ENCODE results near the gene FILIP1L.

Gene FILIP1L

DNA sequence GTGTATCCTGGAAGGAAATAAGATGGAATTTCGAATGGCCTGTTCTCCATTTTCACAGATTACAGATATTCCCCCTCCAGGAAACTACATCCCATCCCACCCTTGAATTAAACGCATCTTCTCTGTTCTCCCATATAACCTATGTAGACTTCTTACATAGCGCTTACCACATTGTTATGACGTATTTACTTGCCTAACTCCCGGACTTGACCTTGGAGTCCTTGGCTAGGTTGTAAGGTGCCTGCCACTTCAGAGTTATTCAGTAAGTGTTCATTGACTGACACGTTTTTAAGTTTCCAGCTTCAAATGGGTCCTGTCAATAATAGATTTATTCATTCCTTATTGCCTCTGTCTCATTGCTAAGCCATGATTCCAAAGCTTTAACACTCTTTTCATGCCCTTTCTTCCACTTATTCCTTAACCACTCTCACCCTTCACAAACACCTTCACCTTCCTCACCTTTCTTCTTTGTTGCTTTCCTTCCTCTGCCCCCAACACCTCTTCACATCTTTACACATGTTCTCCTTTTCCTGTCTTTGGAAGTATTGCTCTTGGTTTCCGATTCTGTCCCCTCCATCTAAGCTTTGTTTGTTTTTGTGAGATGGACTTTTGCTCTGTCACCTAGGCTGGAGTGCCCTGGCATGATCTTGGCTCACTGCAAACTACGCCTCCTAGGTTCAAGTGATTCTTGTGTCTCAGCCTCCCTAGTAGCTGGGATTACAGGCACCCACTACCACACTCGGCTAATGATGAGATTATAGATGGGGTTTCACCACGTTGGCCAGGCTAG is 158.3 kb downstream of the FILIP1L start:
- in situ Hi-C loops (cut with MboI; ENCODE audit: low sequenced_read_pairs), result no loop called here

DNA sequence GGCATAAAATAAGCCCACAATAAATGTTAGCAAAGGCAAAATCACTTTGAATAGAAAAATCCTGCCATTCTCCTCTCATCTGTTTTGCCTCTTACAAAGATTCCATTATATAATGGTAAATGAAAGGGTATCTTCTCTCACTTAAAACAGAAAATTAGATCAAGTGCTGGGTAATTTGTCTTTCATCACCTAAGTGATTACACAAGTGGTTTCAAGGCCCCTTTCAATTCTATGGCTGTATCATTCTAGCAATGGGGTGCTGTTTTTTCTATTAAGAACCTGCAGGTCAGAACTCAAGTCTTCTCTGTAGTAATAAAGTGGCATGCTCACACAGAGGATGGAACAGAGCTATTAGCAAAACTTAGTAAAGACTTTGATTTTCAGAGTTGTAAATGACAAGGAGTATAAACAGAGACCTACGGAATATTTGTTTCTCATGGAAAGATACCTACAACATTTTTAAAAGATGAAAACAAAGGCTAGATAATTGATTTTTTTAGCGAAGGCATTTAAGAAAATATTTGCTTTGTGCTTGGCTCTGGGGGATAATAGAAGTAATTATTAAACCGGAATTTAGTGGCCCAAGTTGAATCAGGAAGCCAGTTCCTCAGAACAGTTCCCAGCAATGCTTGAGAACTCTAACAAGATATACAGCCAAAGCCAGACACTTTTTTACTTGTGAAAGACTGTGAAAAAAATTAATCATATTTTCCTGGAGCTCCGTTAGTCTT is 159.2 kb downstream of the FILIP1L start:
- in situ Hi-C loops (cut with MboI; ENCODE audit: low sequenced_read_pairs), result no loop called here

DNA sequence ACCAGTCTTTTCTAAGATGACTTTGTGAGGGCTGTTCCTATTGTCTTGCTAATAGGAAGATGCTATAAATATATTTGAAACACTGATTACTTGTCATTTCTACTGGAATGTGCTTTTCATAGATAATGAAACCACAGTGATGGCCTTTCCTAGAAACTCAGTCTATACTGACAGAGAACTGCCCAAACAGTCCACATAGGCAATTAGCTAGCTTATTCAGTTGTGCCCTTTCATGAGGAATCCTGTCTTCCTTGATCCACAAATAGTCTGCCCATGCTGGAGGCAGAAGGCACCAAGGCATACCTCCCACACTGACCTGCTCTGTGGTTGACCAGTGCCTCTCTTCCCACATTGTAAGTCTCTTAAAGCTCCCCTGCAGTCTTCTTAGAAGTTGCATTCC is 160.7 kb downstream of the FILIP1L start:
- in situ Hi-C loops (cut with MboI; ENCODE audit: low sequenced_read_pairs), result no loop called here

DNA sequence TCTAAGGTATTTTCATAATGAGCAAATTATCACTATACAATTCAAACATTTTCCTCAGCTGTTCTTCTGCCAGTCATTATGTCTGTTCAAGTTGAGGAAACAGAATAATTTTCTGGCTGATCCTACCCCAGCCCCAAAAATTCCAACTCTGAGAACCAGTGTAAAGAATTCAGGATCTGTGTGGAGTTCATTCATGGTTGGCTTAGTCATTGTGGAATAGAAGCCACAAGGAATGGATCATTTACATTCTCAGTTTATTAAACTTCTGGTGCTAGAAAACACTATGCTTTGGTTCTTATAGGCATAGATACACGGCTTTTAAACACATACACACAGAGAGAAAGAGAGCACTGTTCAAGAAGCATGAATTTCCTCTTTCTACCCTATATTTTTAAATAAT is 162.0 kb downstream of the FILIP1L start:
- in situ Hi-C loops (cut with MboI; ENCODE audit: low sequenced_read_pairs), result no loop called here

DNA sequence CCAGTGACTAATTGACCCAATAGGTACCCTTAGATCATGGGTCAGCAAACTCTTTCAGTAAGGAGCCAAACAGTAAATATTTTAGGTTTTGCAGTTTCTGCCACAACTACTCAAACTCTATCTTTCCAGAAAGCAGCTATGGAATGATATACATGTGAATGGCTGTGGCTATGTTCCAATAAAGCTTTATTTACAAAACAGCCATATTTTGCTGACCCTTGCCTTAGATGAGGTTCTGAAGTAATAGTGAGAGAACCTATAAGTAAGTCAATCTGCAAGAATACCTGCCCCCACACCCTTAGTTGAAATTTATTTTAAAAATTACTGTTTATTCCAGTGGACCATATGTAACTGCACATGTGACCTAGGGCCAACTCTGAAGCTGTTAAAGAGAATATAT is 162.6 kb downstream of the FILIP1L start:
- in situ Hi-C loops (cut with MboI; ENCODE audit: low sequenced_read_pairs), result no loop called here

DNA sequence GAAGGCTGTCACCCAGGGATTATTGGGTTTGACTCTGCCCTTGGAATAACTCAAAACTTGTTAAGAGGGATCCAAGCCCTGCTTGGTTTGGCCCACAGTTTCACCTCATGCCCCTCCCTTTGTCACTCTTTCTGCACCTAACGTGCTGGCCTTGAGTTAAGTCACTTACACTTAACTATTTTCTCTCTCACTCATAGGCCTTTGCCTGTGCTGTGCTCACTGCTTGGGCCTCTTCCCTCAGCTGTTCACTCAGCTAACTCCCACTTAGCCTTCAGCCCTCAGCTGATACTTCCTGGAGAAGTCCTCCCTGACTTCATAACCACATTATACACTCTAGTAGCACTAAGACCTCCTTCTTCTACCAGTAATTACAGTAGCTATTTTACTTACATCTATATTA is 163.4 kb downstream of the FILIP1L start:
- in situ Hi-C loops (cut with MboI; ENCODE audit: low sequenced_read_pairs), result no loop called here

DNA sequence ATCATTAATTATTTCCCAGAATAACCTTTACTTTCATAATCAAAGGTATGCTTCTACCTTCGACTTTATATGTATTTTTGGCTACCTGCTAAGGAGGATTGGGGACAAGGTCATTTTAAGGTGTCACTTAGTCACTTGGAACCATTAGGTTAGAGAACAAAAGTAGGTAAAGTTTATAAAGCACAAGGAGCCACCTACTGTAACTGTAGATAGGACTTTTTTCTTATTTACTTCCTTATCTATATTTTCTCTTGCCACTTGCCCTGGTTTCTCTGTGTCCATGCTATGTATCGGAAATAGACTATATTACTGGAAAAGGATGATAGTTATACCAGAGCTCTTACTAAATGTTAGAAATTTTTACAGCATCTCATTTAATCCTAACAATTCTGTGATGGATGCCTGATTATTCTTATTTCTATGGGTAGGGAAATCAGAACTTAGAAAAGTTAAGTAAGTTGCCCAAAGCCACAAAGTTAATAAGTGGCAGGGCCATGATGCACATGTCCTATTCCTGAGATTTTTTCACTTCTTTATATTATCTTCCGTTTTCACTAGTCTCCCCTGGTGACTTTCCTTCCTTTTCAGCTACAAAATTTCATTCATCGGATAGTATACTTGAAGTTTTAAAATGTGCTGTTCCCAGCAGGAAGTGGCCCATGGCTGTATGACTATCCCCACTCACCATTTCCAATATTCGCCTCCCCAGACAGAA is 164.2 kb downstream of the FILIP1L start:
- in situ Hi-C loops (cut with MboI; ENCODE audit: low sequenced_read_pairs), result no loop called here

DNA sequence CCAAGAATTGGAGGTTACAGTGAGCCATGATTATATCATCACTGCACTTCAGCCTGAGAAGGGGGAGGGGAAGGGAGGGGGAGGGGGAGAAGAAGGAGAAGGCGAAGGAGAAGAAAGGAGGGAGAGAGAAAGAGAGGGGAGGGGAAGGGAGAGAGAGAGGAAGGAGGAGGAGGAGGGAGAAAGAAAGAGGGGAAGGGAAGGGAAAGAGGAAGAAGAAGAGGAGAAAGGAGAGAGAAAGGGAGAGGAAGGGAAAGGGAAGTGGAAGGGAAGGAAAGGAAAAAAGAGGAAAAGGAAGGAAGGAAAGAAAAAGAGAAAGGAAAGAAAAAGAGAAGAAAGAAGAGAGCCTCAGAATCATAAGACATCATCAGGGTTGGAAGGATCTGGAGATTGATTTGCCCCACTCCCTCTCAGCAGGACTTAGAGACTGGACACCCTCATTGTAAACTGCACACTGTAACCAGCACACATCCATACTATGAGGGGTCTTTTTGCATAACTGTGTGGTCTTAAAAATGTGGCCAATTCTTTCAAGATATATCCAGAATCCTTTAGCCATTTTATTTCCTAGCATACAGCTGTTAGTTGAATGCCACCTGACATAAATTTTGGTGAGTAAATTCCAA is 165.7 kb downstream of the FILIP1L start:
- in situ Hi-C loops (cut with MboI; ENCODE audit: low sequenced_read_pairs), result no loop called here

DNA sequence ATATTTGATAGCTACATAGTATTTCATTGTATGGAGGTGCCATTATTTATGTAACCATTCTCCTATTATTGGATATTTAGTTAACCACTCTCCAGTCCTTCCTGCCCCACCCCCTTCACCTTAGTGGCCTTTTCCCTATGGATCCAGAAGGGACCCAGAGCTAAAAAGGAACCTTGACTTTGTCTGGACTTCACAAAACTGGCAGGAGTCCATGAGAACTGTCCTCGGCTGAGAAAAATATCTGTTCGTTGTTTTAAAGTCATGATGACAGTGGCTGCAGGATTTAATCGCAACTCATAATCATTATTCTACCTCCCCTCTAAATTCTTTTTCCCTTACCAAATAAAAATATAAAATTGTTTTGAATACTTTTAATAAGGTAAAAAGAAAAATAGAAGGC is 166.9 kb downstream of the FILIP1L start:
- in situ Hi-C loops (cut with MboI; ENCODE audit: low sequenced_read_pairs), result no loop called here

DNA sequence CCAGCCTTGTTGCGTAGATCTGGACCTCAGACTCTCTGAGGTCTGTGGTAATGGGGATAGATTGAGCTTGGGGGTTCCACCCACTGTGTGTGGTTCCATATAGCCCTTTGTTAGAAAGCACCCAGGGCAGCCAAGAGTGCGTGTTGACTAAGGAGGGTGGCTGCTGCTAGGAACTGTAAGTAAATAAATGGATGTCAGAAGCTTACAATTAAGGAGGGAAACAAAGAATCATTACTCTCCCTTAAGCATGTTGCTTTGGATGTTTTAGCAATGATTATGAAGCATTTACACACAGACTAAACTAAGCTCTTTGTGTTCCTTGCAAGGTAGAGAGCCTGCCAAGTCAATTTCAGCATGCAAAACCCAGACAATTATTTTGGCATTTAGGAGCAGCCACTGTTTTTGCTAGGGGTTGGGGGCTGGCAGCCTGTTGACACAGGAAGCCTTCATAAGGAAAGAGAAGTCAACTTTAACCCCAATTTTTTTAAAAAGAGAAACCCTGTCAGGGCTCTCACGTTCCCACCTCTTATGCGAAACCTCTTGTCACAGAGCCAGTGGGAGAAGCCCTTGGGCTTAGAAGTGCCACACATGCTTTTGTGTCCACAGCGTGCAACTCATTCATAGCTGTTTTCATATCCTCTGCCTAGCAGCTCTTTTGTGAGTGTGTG is 168.8 kb downstream of the FILIP1L start:
- in situ Hi-C loops (cut with MboI; ENCODE audit: low sequenced_read_pairs), result no loop called here

DNA sequence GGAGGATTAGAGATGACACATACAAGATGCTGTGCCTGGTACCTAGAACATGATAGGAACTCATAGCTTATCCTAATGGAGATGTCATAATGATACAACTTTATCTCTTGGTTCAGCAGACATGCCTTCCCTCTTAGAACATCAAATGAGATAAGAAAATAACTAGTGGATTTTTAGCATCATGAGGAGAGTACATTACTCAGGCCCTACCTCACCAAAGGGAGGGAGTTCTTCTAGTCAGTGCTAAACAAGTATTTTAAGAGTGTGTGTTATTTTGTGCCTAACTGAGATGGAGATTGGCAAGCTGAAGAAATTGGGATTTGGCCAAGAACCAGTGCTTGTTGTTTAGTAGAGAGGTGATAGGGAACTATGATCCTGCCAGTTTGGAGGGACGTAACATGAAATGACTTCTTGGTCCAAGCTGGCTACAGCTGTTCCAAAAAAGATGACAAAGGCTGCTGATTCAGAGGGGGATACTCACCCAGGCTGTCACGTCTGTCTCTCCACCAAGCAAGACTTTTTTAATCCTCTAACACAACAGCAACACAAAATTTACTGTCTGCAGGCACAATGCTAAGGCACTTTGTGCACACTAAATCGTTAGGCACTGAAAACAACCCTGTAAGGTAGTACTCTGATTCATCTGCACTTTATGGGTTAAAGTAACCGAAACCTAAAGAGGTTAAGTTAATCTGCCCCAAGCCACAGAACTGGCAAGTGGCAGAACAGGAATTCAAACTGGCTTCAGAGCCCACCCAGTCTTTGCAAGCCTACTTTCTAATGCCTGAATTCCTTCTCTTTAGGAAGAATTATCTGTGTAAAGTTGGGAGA is 170.2 kb downstream of the FILIP1L start:
- in situ Hi-C loops (cut with MboI; ENCODE audit: low sequenced_read_pairs), result no loop called here

DNA sequence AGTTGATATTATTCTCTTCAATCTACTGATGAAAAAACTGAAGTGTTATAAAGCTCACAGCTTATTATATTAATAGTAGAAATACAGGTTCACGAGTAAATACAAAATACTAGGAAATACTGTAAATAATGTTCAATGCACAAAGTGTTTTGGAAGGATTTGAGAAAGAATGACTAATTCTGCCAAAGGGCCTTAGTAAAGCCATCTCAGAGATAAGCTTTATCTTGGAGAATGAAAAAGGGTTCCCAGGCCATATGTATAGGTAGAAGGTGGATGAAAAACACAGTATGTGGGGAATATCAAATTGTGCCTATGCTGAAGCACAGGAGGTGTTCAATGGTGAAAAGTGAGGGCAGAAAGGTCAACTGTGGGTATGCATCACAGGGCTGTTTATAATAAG is 173.1 kb downstream of the FILIP1L start:
- in situ Hi-C loops (cut with MboI; ENCODE audit: low sequenced_read_pairs), result no loop called here

DNA sequence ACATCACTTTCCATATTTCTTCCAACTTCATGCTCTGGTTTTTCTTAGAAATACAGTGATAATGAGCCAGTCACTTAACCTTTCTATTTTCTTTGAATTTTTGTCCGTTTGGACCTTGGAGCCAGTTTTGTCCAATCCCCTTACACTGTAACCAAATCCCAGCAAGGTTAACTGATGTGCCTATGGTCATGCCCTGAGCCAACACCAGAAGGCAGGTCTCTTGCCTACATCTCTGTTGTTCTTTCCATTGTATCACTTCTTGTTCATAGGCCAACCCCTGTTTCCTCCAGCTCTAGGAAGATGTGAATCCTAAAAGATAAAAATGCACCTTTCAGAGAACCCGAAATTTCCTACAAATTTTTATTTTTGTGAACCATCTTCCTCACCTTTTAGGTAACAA is 174.0 kb downstream of the FILIP1L start:
- in situ Hi-C loops (cut with MboI; ENCODE audit: low sequenced_read_pairs), result no loop called here

DNA sequence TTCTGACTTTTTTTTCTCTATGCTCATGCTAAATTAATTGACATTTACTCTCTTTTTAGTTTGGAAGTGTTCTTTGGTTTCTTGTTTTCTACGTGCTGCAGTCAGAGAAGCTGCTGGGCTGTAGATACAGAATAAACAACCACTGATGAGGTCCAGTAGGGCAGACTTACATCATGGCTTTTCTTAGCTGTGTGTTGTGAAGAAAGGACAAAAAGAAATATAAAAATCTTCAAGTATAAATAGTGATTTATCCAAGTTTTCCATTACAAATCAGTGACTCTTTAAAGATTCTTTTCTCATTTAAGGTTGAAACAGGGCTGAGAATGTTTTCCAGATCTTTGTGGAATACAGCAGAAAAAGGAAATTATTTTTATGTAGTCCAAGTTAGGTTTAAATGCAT is 174.4 kb downstream of the FILIP1L start:
- in situ Hi-C loops (cut with MboI; ENCODE audit: low sequenced_read_pairs), result no loop called here

DNA sequence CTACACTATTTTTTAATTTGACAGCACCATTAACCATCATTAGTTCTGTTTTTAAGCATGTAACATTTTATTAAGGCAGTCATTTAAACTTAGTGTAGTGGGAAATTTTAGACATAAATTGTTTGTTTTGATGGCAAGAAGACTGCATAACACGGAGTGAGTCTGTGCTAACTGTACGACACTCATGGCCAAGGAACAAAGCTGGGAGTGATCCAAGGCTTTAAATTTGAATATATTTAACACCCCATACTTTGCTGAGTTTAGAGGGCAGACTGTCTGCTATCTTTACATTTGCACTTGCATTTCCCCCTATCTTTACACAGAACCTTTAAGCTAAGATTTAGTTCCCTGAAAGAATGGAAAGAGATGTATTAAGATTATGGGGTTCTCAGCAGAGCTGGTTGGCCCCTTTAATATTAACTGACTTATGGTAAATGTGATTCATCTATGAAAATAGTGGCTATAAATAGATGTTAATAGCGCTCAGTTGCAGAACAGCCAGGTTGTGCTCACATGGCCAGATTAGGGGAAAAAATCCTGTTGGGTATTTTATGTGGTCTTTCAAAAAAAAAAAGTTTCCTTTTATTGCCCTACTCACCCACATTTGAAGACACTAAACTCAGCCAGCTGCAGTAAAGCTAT is 175.9 kb downstream of the FILIP1L start:
- in situ Hi-C loops (cut with MboI; ENCODE audit: low sequenced_read_pairs), result no loop called here

DNA sequence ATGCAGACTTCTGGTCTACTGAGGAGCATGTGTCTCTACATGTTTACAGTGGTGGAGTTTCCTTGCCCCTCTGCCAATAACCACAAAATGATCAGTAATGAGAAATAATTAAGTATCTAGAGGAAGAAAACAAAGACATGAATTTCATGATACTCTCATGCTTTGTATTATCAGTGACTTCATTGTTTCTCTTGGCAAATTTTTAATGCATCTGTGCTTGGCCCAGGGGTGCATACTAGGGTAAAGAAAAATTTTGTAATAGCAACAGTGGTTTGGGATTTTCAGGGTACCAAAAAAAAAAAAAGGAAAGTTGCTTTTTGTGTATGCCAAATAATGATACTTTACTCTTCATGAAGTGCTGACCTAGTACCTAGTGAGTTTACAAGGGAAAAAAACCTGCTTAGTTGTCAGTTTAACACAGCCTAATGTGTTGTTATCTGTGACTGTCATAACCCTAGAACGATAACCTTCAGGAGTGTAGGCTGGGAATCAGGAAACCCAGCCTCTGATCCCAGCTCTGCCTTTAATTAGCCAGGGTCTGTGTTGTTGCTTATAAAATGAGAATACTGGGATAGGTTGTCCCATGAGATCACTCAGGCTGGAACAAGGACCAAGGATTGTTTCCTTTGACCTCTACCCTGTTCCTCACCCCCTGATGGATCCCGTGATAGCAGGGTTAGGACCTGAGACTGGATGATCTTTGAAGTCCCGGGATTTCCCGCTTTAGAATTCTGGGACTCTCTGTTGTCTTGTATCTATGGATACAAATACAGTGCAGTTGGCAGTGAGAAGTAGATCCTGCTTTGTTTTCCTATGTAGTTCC is 179.1 kb downstream of the FILIP1L start:
- in situ Hi-C loops (cut with MboI; ENCODE audit: low sequenced_read_pairs), result no loop called here

DNA sequence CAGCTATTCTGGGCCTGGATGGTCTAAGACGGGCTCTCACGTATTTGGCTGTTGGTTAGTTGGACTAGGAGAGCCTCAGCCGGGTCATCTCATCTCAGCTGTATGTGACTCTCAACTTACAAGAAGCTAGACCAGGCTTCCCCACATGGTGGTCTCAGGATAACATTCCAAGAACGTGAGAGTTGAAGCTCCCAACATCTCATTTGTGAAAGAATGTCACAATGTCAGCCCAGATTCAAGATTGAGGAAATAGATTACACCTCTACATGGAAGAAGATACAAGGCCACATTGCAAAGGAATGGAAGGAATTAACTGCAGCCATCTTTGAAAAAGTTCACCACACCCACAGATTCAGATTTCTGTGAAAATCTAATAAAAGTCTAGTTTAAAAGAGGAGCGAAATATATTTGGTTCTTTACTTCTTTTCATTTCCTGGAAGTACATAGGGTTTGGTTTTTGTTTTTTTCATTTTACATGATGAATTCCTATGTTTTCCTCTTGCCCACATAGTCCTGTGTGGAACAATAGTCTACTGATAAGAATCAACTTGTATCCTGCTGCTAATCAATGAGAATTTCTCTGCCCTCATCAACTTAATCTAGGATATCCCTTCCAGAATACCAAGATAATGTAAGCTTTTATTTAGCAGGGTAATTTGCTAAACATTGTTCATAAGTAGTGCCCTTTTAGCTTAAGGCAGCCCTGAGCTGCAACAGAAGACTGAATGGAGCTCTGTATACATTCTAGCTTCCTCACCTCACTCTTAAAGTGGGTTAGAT is 180.1 kb downstream of the FILIP1L start:
- in situ Hi-C loops (cut with MboI; ENCODE audit: low sequenced_read_pairs), result no loop called here

DNA sequence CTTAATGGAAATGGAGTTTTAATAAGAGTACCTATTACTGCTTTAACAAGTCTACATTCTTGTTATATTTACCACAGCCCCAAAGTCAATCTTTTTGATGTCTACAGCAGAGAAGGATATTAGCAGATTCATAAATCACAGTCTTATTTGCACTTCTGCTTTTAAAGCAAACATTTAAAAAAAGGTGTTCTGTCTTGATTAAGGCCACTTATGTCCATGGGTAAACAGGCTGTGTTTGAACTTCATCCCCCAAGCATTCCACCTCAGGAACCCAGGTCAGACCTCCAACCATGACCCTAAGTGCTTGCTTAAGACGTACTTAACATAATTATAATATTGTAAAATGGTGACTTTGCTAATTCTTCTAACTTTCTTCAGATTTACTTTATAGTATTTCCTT is 183.2 kb downstream of the FILIP1L start:
- in situ Hi-C loops (cut with MboI; ENCODE audit: low sequenced_read_pairs), result no loop called here

Data from hTERT RPE-1 (cell line).